ENCODE data around the gene CCIN.

DNA sequence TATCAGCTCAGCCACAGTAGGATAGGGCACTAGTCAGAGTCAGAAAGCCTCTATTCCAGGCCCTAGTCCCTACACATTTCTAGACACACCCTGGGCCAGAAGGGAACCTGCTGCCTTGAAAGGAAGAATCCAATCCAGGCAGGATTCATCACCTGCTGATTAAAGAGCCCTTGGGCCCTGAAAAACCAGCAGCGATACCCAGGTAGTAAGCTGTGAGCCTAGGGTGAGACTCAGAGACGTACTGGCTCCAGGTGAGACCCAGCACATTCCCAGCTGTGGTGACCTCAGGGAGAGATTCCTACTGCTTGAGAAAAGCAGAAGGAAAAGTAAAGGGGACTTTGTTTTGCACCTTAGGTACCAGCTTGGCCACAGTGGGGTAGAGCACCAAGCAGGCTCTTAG, 4.7 kb downstream of the CCIN start:
- TF ChIP-seq, protein P1, sequence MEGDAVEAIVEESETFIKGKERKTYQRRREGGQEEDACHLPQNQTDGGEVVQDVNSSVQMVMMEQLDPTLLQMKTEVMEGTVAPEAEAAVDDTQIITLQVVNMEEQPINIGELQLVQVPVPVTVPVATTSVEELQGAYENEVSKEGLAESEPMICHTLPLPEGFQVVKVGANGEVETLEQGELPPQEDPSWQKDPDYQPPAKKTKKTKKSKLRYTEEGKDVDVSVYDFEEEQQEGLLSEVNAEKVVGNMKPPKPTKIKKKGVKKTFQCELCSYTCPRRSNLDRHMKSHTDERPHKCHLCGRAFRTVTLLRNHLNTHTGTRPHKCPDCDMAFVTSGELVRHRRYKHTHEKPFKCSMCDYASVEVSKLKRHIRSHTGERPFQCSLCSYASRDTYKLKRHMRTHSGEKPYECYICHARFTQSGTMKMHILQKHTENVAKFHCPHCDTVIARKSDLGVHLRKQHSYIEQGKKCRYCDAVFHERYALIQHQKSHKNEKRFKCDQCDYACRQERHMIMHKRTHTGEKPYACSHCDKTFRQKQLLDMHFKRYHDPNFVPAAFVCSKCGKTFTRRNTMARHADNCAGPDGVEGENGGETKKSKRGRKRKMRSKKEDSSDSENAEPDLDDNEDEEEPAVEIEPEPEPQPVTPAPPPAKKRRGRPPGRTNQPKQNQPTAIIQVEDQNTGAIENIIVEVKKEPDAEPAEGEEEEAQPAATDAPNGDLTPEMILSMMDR (IDR thresholded peaks at IDR 0.05): no peak
- no peak for TF ChIP-seq ETV6 (CRISPR knock-in tag; IDR thresholded peaks at IDR 0.05)
- TF ChIP-seq NFE2L1 (CRISPR knock-in tag; IDR thresholded peaks at IDR 0.05): no peak
- TF ChIP-seq CBFB (CRISPR knock-in tag; IDR thresholded peaks at IDR 0.05; ENCODE audit: low read depth): no peak
- no peak for TF ChIP-seq NFYB (CRISPR knock-in tag; conservative IDR thresholded peaks at IDR 0.05; ENCODE audit: low read depth)
- TF ChIP-seq, protein P2, sequence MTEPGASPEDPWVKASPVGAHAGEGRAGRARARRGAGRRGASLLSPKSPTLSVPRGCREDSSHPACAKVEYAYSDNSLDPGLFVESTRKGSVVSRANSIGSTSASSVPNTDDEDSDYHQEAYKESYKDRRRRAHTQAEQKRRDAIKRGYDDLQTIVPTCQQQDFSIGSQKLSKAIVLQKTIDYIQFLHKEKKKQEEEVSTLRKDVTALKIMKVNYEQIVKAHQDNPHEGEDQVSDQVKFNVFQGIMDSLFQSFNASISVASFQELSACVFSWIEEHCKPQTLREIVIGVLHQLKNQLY (CRISPR knock-in tag; IDR thresholded peaks at IDR 0.05): no peak
